Fibroblast of lung (primary cell): Measurements from ENCODE around the gene TBX4. TPM values are rescaled to one million over a fixed set of nuclear protein-coding genes. Genes with fewer than 3 reads are reported as not detected.
"Not testable (repeated sequence)": the region's sequence is repeated elsewhere in the genome, so short reads cannot be mapped to it uniquely, and the experiment has no call there.

Experiments used
- DNase-seq, 2 donors: peaks; one replicate each; pipeline versions ENCODE4 v3.0.0 to v3.0.0-alpha.2; 2010; ENCODE audit warnings: low read depth in 2 of 2
- H2AFZ ChIP-seq: 2 replicates; pipeline ENCODE4 v1.5.1; 2012; ENCODE audit warnings: low read length, control low read depth, inconsistent platforms
- H3K27ac ChIP-seq: 2 replicates; pipeline ENCODE4 v1.5.1; 2011; ENCODE audit warnings: low read length, control low read depth; ENCODE audit not compliant: insufficient read depth
- H3K27me3 ChIP-seq: 2 replicates; pipeline ENCODE4 v1.5.1; 2011; ENCODE audit warnings: mild to moderate bottlenecking, low read length; ENCODE audit not compliant: control insufficient read depth, insufficient read depth
- H3K36me3 ChIP-seq: 2 replicates; pipeline ENCODE4 v1.5.1; 2011; ENCODE audit warnings: low read length; ENCODE audit not compliant: control insufficient read depth, insufficient read depth
- H3K4me1 ChIP-seq: 2 replicates; pipeline ENCODE4 v1.5.1; 2011; ENCODE audit warnings: low read length; ENCODE audit not compliant: control insufficient read depth, insufficient read depth; ENCODE audit errors: extremely low read depth
- H3K4me2 ChIP-seq: 2 replicates; pipeline ENCODE4 v1.5.1; 2011; ENCODE audit warnings: low read length, control low read depth; ENCODE audit not compliant: insufficient read depth; ENCODE audit errors: extremely low read depth
- H3K4me3 ChIP-seq, 4 experiments: fragments of 200-600 bp in 1 of 4; sonication (generic) in 1 of 4; replicated peaks in 1 of 4; 2 replicates each; pipeline ENCODE4 v1.5.1; 2011 to 2016; ENCODE audit warnings: low read length in 4 of 4, low read depth in 3 of 4, mild to moderate bottlenecking in 3 of 4, control low read depth in 2 of 4, inconsistent platforms in 1 of 4, mixed read lengths in 1 of 4; ENCODE audit not compliant: insufficient read depth in 1 of 4; ENCODE audit errors: control extremely low read depth in 1 of 4
- H3K79me2 ChIP-seq: 2 replicates; pipeline ENCODE4 v1.5.1; 2012; ENCODE audit warnings: mild to moderate bottlenecking, low read length, inconsistent platforms; ENCODE audit not compliant: control insufficient read depth, insufficient read depth
- H3K9ac ChIP-seq: 2 replicates; pipeline ENCODE4 v1.5.1; 2011; ENCODE audit warnings: mild to moderate bottlenecking, low read length, control low read depth; ENCODE audit not compliant: insufficient read depth
- H3K9me3 ChIP-seq: 2 replicates; pipeline ENCODE4 v1.5.1; 2012; ENCODE audit warnings: low read depth, low read length; ENCODE audit not compliant: control insufficient read depth, insufficient read depth
- H4K20me1 ChIP-seq: 2 replicates; pipeline ENCODE4 v1.5.1; 2011; ENCODE audit warnings: low read length; ENCODE audit not compliant: control insufficient read depth, insufficient read depth; ENCODE audit errors: extremely low read depth
- EZH2 ChIP-seq: IDR thresholded peaks from 2 replicates; pipeline ENCODE4 v1.5.1; 2012; ENCODE audit warnings: low read length, control low read depth, mild to moderate bottlenecking; ENCODE audit errors: missing control alignments
- polyA plus RNA-seq, 2 donors: library from polyadenylated mRNA; depleted of rRNA in 1 of 2; stranded (reverse) in 1 of 2; unstranded in 1 of 2; fragments of >200 nt; gene quantifications; 2 replicates each; pipeline ENCODE4 v1.2.1, GENCODE V29; 2011 to 2012; ENCODE audit warnings: missing spikeins in 1 of 2
- total RNA-seq: library from RNA; depleted of rRNA; stranded (reverse); fragments of >200 nt; gene quantifications from 2 replicates; pipeline ENCODE4 v1.2.1, GENCODE V29; 2014
- TF ChIP-seq, protein P1 (sequence below), 2 donors: IDR thresholded peaks in 1 of 2; conservative IDR thresholded peaks in 1 of 2; 1 replicate in 1 of 2; 2 replicates in 1 of 2; pipeline ENCODE4 v1.5.1; 2011 to 2012; ENCODE audit warnings: low read length in 2 of 2, control low read depth in 1 of 2, inconsistent platforms in 1 of 2, low read depth in 1 of 2, mild to moderate bottlenecking in 1 of 2

TBX4 gene
- total and polyA plus RNA-seq, 2 donors (not counting 1 experiment from before 2014, with no cell fraction given), result 44.1 to 93.9 TPM

DNA sequence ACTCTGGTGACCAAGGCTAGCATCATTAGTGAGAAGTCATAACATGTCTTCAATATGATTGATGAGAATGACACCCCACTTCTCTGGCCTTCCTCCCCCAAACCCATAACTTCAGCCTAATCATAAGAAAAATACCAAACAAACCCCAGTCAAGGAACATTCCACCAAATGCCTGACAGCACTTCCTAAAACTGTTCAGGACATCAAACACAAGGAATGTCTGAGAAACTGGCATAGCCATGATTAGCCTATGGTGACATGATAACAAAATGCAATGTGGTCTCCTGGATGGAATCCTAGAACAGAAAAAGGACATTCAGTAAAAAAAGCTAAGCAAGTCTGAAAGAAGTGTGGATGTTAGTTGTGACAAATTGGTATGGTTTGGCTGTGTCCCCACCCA, 24.7 kb upstream of the TBX4 start:
- Histone ChIP-seq H3K9me3 (no peaks in the 10 kb centered on the region), H3K36me3 (no peaks in the 10 kb centered on the region), H4K20me1 (no peaks in the 10 kb centered on the region), H3K27ac (no peak overlapping the region), H3K4me3 (no peak overlapping the region), H3K4me2 (no peak overlapping the region), H2AFZ (no peak overlapping the region), H3K4me1 (peaks cover 4% of the 10 kb centered on the region), H3K27me3 (no peaks in the 10 kb centered on the region), H3K9ac (no peak overlapping the region), H3K79me2 (no peaks in the 10 kb centered on the region)
- TF ChIP-seq EZH2, result no peak
- TF ChIP-seq, protein P1, sequence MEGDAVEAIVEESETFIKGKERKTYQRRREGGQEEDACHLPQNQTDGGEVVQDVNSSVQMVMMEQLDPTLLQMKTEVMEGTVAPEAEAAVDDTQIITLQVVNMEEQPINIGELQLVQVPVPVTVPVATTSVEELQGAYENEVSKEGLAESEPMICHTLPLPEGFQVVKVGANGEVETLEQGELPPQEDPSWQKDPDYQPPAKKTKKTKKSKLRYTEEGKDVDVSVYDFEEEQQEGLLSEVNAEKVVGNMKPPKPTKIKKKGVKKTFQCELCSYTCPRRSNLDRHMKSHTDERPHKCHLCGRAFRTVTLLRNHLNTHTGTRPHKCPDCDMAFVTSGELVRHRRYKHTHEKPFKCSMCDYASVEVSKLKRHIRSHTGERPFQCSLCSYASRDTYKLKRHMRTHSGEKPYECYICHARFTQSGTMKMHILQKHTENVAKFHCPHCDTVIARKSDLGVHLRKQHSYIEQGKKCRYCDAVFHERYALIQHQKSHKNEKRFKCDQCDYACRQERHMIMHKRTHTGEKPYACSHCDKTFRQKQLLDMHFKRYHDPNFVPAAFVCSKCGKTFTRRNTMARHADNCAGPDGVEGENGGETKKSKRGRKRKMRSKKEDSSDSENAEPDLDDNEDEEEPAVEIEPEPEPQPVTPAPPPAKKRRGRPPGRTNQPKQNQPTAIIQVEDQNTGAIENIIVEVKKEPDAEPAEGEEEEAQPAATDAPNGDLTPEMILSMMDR (conservative IDR thresholded peaks at IDR 0.05 in 1 of 2, IDR thresholded peaks at IDR 0.05 in 1 of 2; ENCODE audit: low read depth in 1 of 2, low read length in 2 of 2), result no peak
- no peak for DNase-seq

DNA sequence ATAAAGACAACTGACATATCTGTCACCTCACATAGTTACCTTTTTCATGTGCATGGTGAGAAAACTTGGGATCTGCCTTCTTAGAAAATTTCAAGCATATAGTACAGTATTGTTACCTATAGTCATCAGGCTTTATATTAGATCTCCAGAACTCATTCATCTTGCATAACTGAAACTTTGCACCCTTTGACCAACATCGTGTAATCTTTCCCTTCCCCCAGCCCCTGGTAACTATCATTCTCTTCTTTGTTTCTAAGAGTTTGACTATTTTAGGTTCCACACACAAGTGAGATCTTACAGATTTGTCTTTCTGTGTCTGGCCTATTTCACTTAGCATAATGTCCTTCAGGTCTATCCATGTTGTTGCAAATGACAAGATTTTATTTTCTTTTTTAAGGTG, 22.9 kb upstream of the TBX4 start:
- TF ChIP-seq, protein P1 (conservative IDR thresholded peaks at IDR 0.05 in 1 of 2, IDR thresholded peaks at IDR 0.05 in 1 of 2; ENCODE audit: low read depth in 1 of 2, low read length in 2 of 2), result no peak
- no peak for TF ChIP-seq EZH2
- Histone ChIP-seq H3K79me2 (no peaks in the 10 kb centered on the region), H3K9ac (no peak overlapping the region), H2AFZ (no peak overlapping the region), H3K27ac (no peak overlapping the region), H3K4me2 (no peak overlapping the region), H3K4me1 (peaks cover 5% of the 10 kb centered on the region), H3K9me3 (no peaks in the 10 kb centered on the region), H3K27me3 (no peaks in the 10 kb centered on the region), H3K4me3 (no peak overlapping the region), H4K20me1 (no peaks in the 10 kb centered on the region), H3K36me3 (no peaks in the 10 kb centered on the region)
- DNase-seq, result no peak

DNA sequence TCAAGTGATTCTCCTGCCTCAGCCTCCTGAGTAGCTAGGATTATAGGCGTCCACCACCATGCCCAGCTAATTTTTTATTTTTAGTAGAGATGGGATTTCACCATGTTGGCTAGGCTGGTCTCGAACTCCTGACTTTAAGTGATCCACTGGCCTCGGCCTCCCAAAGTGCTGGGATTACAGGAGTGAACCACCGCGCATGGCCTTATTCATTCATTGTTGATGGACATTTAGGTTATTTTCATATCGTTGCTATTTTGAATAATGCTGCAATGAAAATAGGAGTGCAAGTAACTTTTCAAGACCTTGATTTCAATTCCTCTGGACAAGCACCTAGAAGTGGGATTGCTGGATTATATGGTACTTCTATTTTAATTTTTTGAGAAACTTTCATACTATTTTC, 22.4 kb upstream of the TBX4 start:
- H3K36me3 ChIP-seq, H3K4me2 ChIP-seq, H3K27ac ChIP-seq, H3K79me2 ChIP-seq, DNase-seq, H3K9me3 ChIP-seq, H3K4me3 ChIP-seq, H3K4me1 ChIP-seq, H2AFZ ChIP-seq, H3K9ac ChIP-seq, H3K27me3 ChIP-seq, H4K20me1 ChIP-seq: not testable (repeated sequence)
